Fibroblast of pulmonary artery (primary cell): ENCODE data around the gene CRYGN.

ENCODE experiments used
- DNase-seq: peaks from one replicate; pipeline ENCODE4 v3.0.0-alpha.2; 2010; ENCODE audit warnings: low read depth
- H3K4me3 ChIP-seq: replicated peaks from 2 replicates; pipeline ENCODE4 v1.5.1; 2011; ENCODE audit warnings: low read depth, mild to moderate bottlenecking, control low read depth, low read length, moderate library complexity
- TF ChIP-seq, protein P1 (sequence below): IDR thresholded peaks from 2 replicates; pipeline ENCODE4 v1.5.1; 2011; ENCODE audit warnings: mild to moderate bottlenecking, control low read depth, low read length, inconsistent platforms; ENCODE audit errors: missing control alignments

CRYGN gene, protein sequence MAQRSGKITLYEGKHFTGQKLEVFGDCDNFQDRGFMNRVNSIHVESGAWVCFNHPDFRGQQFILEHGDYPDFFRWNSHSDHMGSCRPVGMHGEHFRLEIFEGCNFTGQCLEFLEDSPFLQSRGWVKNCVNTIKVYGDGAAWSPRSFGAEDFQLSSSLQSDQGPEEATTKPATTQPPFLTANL

DNA sequence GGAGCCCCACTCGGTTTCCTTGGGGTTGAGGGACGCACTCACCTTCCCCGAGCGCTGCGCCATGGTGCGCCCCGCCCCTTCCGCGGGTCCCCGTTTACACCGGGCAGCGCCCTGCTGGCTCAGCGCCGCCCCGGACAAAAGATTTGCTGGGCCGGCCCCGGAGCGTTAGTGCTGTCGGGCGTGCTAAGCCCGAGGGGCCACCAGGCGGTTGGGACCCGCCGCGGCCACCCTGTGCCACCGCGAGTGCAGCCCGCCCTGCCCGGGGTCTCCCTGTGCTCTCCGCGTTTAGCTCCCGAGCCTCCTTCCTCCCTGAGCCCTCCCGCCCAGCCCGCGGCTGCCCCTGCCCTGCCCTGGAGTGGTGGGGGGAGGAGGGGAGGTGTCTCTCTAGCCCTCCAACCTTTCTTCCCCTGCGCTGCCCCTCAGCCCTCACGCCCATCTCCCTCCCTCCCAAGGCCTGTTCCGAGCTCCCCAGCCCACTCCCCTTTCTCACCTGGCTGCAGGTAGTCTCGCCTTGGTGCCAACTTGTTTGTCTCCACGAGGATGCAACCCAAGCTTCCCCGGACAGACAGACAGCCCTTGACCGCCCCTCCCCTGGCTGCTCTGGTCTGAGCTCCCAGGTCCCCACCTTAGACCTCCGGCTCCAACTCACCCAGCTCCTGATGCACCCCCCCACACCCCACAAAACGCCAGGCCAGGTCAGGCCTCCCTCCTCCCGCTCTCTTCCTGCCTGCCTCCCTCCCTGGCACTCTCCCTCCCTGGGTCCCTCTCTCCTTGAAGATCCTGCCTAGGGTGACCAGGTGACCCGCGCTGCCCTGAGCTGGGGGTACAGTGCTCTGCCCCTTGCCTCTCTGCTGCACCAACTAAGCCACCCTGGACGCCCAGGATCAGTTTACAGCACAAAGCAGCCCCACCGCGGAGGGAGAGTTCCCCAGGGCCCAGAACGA is at the start of gene CRYGN:
TSS of gene CRYGN (minus strand) at position 287 of the 944 bp plus-strand sequence. CDS start at position 63, 224 bp downstream.
- H3K4me3 ChIP-seq, result peak within 1 kb of the TSS; percentile 3
- no peak for DNase-seq
- TF ChIP-seq, protein P1, sequence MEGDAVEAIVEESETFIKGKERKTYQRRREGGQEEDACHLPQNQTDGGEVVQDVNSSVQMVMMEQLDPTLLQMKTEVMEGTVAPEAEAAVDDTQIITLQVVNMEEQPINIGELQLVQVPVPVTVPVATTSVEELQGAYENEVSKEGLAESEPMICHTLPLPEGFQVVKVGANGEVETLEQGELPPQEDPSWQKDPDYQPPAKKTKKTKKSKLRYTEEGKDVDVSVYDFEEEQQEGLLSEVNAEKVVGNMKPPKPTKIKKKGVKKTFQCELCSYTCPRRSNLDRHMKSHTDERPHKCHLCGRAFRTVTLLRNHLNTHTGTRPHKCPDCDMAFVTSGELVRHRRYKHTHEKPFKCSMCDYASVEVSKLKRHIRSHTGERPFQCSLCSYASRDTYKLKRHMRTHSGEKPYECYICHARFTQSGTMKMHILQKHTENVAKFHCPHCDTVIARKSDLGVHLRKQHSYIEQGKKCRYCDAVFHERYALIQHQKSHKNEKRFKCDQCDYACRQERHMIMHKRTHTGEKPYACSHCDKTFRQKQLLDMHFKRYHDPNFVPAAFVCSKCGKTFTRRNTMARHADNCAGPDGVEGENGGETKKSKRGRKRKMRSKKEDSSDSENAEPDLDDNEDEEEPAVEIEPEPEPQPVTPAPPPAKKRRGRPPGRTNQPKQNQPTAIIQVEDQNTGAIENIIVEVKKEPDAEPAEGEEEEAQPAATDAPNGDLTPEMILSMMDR, result no peak

DNA sequence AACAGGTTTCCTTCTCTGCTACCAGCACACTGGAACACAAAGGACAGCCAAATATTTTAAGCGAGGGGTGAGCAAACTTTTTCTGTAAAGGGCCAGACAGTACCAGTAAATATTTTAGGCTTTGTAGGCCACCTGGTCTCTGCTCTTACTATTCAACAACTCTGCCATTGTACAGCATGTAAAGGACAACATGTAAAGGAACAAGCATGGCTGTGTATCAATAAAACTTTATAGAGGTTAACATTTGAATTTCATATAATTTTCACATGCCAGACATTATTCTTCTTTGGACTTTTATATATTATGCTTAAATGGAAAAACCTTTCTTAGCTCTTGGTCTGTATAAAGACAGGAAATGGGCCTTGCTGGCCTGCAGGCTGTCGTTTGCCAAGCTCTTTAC is 49.6 kb upstream of the CRYGN start:
- no peak overlapping the region for H3K4me3 ChIP-seq
- no peak for DNase-seq
- TF ChIP-seq, protein P1, result no peak

DNA sequence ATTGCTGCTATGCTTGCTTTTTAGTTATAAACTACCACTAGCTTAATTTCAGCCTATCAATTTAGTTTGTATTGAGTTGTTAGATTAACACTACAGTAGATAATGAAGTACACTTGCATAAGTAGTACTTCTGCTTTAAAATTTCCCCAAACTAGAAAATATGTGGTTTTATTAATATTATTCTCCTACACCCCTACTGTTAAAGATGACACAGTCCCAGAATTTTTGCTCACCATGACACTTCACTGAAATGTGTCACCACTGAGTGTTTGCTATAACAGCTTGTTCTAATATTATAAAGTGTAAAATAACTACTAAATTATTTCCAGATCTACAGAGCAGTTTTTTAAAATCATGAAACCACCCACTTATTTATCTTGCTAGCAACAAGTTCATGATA is 48.2 kb upstream of the CRYGN start:
- no peak for DNase-seq
- TF ChIP-seq, protein P1, result no peak
- no peak overlapping the region for H3K4me3 ChIP-seq

DNA sequence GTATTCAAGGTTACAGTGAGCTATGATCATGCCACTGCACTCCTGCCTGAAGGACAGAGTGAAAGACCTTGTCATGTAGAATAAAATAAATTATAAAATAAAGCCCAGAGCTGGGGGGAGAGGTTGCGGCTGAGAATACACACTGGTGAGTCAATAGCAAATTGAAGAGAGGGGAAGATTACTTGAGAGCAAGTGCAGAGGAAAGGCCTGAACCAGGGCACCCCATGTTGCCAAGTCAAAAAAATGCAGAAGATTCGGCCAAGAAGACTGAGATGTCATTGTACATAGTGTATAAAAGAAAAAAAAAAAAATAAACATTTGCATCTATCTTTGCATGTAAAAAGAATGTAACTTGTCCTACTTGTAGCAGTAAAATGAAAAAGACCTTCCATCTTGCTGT is 47.3 kb upstream of the CRYGN start:
- no peak overlapping the region for H3K4me3 ChIP-seq
- no peak for DNase-seq
- TF ChIP-seq, protein P1, result no peak

DNA sequence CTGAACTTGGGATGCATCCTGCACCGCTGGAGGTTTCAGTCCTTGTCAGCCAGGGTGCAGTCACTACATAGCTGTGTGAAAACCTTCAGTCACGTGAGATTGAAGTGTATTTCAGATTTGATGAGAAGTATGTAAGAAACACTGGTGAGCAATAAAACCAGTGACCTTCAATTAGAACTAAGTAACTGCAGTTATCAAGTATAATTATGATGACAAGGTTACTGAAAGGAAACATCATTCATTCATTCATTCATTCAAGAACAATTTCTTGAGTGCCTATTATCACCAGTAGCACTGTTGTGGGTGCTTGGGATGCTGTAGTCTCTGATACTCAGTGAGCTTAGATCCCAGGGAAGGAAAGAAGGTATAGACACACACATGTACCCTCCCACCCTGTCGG is 46.1 kb upstream of the CRYGN start:
- H3K4me3 ChIP-seq, result no peak overlapping the region
- TF ChIP-seq, protein P1, result no peak
- DNase-seq, result no peak

DNA sequence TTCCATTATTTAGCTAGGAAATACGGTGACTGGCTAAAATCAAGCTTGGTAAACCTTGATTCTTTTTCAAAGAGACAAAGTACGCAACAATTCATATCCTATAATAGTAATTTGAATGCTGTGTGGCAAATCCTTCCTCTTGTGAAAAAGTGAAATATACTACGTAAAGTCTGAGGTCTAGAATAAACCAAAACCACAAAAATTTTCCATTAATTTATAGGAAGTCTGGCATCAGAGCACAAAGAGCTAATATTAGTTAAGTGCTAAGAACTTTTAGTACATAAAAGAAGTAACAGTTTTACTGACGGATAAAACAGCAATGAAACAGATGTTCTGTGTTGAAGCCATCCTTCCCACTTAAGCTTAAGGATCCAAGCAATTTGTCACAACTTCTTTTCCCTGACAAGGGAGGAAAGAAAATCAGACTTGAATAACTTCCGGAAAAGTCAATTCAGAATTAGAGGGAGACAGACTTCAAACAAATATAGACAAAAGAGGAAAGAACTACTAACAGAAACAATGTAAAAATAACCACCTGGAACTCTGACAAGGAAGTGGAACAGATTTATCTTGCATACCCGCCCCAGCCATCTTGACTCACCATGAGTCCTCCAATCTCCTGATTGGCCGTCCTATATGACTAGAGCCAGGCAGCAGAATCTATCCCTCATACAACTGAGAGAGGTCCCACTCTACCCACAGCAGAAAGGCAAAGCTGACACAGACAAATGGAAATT is 45.2 kb upstream of the CRYGN start:
- TF ChIP-seq, protein P1, result no peak
- no peak overlapping the region for H3K4me3 ChIP-seq
- peak; percentile 79 for DNase-seq
